HT1080 (cell line): ENCODE results near the gene EIF3K. TPM values are rescaled to one million over a fixed set of nuclear protein-coding genes. Genes with fewer than 3 reads are reported as not detected.
"Not testable (repeated sequence)": the region's sequence is repeated elsewhere in the genome, so short reads cannot be mapped to it uniquely, and the experiment has no call there.

Experiments
- DNase-seq: peaks from one replicate; pipeline ENCODE4 v3.0.0-alpha.2; 2015; ENCODE audit warnings: low read depth
- polyA plus RNA-seq, 2 experiments: library from polyadenylated mRNA; depleted of rRNA; stranded (reverse); fragments of >200 nt; gene quantifications; 2 replicates each; pipeline ENCODE4 v1.2.3, GENCODE V29; 2015
- total RNA-seq: library from RNA; depleted of rRNA; stranded (reverse); fragments of >200 nt; shearing (Covaris generic); gene quantifications from 2 replicates; pipeline ENCODE4 v1.2.3, GENCODE V29; 2014; rRNA removed

EIF3K gene
- total RNA-seq, result 564 and 651 TPM in 2 replicates
- polyA plus RNA-seq (2015; cell fraction: cytosol; rRNA removed), result 559 and 698 TPM in 2 replicates
- 308 and 347 TPM in 2 replicates for polyA plus RNA-seq (2015; cell fraction: nucleus; rRNA removed)

- peak; percentile 99 for DNase-seq
These were observed at the start of gene EIF3K for GRCh38 chr19:38618590-38619360. TSS of gene EIF3K (plus strand) at chr19:38619188. CDS start at chr19:38619269, 81 bp downstream.

GRCh38 chr19:38569368-38569983, 49.5 kb upstream of the EIF3K start:
- no peak for DNase-seq

- DNase-seq, result no peak
These were observed 47.3 kb upstream of the EIF3K start for GRCh38 chr19:38571682-38572081.

GRCh38 chr19:38577826-38578225, 41.2 kb upstream of the EIF3K start:
- DNase-seq, result no peak

GRCh38 chr19:38579304-38579703, 39.7 kb upstream of the EIF3K start:
- not testable (repeated sequence) for DNase-seq

GRCh38 chr19:38580080-38580479, 38.9 kb upstream of the EIF3K start:
- DNase-seq, result no peak

GRCh38 chr19:38583219-38583984, 35.6 kb upstream of the EIF3K start:
- DNase-seq, result no peak

GRCh38 chr19:38583985-38584305, 35.0 kb upstream of the EIF3K start:
- DNase-seq, result no peak

- no peak for DNase-seq
These were observed 31.4 kb upstream of the EIF3K start for GRCh38 chr19:38587562-38587961.

- no peak for DNase-seq
These were observed 30.9 kb upstream of the EIF3K start for GRCh38 chr19:38588041-38588440.

- no peak for DNase-seq
These were observed 26.0 kb upstream of the EIF3K start for GRCh38 chr19:38592940-38593339.

- no peak for DNase-seq
These were observed 22.7 kb upstream of the EIF3K start for GRCh38 chr19:38596057-38596981.

GRCh38 chr19:38597075-38597474, 21.9 kb upstream of the EIF3K start:
- no peak for DNase-seq

GRCh38 chr19:38599722-38600121, 19.3 kb upstream of the EIF3K start:
- no peak for DNase-seq

GRCh38 chr19:38602856-38603255, 16.1 kb upstream of the EIF3K start:
- DNase-seq, result not testable (repeated sequence)

- no peak for DNase-seq
These were observed 12.9 kb upstream of the EIF3K start for GRCh38 chr19:38606131-38606530.

- DNase-seq, result no peak
These were observed 4.7 kb upstream of the EIF3K start for GRCh38 chr19:38614289-38614688.

GRCh38 chr19:38615007-38615581, 3.9 kb upstream of the EIF3K start:
- no peak for DNase-seq

- DNase-seq, result no peak
These were observed 2.7 kb upstream of the EIF3K start for GRCh38 chr19:38616265-38616664.

GRCh38 chr19:38617283-38617763, 1.7 kb upstream of the EIF3K start:
- DNase-seq, result no peak
